ENCODE results near the gene SLC22A12.

Gene SLC22A12

DNA sequence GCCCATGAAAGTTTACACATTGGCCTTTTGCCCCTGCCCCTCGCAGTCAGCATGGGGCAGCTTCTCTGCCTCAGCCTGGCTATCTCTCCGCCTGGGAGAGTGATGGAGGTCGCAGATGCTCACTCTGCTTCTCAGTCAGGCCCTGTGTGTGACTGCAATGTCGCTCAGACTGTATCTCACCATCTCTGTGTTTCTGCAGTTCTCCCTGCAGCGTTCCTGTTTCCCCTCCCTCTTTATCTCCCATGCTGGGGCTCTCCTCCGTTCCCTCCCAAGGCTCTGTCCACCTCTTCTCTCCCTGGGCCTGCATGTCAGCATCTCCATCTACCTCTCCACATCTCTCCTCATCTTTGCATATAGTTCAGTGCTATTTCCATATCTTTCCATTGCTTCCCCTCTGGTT is 38.1 kb downstream of the SLC22A12 start:
- no peak for DNase-seq

DNA sequence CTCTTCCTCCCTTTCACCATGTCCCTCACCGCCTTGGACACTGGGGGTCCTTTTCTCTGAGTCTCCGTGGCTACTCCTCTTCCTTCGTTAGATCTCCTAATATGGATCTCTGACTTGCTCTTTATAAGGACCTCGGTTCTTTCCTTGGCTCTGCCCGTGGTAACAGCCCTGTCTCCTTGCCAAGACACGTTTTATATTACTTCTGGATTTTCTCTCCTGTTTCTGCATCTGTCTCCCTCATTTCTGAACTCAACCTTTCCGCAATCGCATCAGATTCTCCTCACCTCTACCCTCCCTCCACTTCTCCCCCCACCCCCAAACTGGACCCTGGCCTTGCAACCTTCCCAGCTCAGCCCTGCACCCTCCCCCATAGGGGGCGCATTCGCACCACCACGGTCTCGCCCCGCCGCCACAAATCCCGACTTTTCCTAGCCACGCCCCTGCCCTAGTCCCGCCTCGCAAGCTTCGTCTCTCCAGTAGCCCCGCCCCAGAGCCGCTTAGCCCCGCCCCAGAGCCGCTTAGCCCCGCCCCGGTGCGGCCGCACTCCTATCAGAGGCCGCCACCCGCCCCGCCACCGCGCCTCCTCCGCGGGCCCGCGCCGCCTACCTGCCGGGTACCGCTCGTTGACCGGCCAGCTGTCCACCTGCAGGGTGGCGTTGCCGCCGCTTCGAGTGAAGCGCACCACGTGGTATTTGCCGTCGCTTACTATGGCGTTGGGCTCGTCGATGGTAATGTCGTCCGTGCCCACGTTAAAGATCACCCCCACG is 39.0 kb downstream of the SLC22A12 start:
- peak; percentile 73 for DNase-seq

DNA sequence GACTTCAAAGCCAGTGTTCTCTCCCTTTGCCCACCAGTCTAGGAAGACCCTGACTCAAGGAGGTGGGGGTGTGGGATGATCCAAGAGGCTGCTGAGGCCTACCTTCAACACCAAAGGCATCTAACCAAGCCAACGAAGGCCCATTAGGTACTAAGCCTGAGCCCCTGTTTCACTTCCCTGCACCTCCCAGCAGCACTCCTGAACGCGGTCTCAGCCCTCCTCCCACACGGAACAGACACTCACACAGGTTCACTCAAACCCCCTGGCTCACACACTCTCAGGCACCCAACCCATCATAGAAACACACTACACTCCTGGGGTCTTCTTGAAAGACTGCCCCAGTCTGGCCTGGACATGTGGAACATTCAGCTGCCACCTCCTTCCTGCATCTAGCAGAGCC is 40.7 kb downstream of the SLC22A12 start:
- DNase-seq = no peak

DNA sequence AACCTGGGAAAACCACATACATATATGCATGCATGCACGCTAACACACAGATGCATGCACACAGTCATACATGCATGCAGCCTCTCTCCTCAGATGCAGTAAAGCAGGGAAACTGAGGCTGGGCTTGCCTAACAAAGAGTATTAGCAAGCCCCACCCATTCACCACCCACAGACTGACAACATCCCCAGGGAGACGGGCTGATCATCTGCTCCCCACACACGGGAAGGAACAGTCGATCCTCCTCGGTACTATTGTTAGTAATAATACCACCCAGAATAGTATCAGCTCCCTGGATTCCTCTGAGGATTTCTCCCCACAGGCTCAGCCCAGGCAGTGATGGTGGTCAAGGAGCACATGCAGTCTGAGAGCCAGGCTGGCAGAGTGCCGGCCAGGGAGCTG is 41.2 kb downstream of the SLC22A12 start:
- no peak for DNase-seq

DNA sequence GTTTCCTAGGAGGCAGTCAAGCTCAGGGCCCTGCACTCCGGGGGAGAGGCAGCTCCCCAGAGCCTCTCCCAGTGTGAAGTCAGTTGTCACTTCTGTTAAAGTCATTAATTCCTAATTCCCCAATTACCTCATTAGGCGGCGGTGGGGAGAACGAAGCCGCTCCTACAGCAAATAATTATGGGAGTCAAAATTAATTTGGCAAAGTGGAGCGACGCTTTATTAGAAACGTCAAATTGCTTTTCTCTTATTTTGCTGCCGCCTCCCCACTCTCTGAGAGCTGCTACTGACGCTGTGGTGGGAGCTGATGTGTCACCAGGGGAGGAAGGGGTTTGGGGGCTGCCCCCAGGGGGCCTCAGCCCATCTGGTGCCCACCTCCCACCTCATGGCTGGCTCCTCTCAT is 41.6 kb downstream of the SLC22A12 start:
- no peak for DNase-seq

DNA sequence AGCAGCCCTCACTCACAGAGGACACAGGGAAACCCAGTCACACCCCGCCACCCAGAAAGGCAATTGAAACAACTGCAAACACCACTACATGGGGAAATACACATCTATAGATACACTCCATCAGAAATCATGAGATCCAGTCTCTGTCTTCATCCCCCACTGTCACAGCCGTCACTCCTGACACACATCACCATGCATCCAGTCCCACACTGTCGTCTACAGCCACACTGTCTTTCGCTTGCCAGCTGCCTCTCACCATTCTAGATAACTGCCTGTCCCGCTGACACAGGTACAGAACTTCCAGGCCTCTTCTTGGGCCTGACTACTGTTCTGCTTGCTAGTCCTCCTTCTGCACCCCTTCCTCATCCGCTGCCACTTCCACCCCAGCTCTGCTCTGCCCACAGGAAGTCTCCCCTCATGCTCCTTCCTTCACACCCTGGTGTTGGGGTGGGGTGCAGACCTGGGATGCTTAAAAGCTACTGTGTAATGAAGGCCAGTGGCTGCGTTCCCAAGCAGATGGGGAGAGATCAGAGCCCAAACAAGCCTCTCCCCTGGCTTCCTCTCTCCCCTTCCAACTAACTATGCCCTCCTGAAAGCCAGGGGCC is 42.6 kb downstream of the SLC22A12 start:
- no peak for DNase-seq

DNA sequence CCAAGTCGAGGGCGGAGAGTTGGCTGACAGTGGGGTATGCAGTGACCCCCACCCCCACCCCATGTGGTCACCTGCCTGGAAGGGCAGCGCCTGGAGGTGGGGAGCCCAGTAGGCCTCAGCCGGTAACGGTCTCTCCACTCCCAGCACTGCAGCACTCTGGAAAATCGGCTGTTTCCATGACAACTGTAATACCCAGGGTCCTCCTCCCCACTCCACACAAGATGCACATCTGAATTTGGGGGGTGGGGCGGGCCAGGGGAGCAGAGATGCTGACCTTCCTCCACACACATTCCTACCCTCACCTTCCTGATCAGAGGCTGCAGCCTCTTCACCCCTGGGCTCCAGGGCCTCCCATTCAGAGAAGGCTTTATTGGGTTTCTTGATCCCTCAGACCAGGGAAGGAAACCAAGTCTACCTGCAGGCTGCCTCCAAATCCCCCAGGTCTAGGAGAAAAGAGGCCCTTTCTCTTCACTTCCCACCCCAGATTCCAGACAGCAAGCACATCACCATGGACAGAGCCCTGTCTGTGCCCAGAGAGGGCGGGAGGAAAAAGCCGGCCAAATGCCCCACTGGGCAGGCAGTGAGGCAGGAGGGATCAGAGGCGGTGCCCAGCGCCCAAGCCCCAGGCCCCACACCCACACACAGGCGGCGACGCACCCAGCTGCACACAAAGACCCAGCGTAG is 46.5 kb downstream of the SLC22A12 start:
- no peak for DNase-seq

DNA sequence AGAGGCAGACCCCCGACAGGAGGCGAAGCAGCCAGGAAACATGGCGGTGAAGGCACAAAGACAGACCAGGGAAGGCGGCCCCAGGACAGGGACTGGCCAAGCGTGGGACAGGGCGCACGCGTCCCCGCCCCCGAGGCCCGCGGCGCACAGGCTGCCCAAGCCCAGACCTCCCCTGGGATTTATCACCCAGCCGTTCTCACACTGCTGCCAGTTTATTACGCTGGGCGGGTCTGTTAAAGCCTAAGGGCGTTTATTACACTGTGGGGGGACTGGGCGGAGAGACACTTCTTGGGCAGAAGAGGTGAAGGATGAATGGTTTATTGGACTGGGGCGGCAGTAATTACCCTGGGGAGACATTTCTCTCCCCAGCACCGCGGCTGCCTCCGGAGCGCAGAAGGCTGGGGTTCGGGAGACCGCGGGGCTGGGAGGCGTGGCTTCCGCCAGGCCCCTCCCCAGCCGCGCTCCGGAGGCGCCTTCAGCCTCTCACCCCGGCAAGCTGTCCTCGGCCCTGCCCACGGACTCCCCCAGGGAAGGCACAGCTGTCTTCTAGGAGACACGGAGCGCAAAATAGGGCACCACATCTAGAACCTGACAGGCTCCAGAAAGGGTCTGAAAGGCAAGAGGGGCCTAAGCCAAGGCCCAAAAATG is 47.1 kb downstream of the SLC22A12 start:
- DNase-seq = peak; percentile 85

DNA sequence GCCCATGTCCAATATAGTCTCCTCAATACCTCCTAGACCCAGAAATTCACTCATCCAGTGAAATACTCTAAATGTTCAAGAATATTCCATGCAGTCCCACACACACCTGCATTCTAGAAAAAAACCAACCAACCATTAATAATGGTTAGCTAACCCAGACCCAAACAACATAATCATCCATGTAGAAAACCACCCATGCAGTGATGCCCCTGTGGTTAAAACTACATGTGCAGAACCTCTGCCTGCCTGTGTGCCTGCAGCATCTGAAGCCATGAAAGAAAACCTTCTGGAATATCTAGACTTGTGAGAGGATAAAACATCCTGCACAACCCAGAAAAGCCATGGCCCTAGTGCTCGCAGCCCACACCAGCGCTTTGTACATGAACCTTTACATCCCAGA is 47.8 kb downstream of the SLC22A12 start:
- no peak for DNase-seq

DNA sequence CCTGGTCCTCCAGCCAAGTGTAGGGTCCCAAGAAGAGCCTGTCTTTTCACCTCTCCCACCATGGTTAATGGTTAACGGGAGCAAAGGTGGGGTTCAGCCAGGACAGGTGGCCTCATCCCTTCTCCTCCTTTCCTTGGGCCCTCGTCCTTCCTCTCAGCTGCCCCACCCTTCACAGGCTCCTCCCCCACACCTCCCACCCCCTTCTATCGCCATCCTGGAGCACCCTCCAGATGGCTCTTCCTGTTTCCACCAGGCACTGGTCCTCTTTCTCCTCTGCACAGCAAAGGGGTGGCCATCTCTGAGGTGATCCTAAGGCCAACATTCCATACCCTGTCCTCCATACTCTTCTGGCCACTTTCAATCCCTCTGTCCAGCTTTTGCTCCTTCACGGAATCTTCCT is 48.9 kb downstream of the SLC22A12 start:
- DNase-seq = no peak

DNA sequence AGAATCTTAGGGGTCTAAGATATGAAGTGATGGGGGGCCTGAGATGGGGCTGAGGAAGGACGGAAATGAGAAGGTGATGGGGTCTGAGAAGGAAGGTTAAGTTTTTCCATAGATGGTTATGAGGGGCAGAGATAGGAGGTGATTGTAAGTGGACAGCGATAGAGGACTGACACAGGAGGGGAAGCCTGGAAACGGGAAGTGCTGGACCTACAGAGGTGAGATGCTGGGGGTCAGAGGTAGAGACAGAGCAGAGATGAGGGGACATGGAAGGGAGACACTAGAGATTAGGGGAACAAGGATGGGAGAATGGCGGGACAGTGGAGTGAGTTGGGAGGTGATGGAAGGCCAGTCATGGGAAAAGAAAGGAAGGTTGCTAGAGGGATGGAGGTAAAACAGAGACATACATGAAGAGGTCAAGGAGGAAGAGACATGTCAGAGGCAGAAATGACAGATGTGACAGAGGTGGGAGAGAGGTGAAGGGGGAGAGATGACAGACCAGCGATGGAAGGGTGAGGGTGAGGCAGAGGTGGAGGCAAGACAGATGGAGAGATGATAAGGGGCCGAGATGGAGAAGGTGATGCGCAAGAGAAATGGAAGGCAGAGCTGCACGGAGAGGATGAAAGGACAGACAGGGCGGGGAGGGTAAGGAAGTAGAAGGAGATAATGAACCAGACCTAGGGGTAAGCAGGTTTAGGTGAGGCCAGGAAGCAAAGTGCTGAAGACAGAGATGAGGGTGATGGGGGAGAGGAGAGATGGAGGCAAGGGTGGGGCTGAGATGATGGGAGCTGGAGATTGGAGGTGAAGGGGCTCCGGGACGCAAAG is 50.8 kb downstream of the SLC22A12 start:
- DNase-seq = no peak

DNA sequence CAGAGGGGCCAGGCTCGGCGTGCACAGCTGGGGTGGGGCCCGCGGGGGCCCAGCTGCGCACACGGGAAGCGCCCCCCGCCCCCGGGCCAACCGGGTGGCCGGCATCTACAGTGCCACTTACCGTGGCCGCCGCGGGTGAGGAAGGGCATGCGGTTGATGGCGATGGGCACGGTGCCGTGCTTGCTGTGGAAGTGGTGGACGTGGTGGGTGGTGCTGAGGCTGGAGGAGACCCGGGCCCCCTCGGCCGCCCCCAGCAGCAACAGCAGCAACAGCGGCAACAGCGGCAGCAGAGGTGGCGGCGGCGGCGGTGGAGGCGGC is 51.4 kb downstream of the SLC22A12 start:
- no peak for DNase-seq

DNA sequence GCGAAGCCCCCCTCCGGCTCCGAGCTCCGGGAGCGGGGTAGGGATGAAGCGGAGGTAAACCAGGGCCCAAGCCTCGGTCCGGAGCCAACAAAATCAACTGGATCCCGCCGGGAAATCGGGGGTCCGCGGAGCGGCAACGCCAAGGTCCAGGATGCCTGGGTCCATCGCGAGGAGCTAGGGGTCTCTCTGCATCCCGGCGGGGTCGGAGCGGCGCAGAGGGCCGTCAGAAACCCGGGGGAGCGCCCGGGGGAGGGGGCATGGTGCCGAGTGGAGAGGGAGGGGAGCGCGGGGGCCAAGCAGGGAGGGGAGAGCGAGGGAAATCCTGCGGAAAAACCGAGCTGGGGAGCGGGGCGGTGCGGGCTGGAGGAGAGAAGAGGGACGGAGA is 51.8 kb downstream of the SLC22A12 start:
- no peak for DNase-seq

DNA sequence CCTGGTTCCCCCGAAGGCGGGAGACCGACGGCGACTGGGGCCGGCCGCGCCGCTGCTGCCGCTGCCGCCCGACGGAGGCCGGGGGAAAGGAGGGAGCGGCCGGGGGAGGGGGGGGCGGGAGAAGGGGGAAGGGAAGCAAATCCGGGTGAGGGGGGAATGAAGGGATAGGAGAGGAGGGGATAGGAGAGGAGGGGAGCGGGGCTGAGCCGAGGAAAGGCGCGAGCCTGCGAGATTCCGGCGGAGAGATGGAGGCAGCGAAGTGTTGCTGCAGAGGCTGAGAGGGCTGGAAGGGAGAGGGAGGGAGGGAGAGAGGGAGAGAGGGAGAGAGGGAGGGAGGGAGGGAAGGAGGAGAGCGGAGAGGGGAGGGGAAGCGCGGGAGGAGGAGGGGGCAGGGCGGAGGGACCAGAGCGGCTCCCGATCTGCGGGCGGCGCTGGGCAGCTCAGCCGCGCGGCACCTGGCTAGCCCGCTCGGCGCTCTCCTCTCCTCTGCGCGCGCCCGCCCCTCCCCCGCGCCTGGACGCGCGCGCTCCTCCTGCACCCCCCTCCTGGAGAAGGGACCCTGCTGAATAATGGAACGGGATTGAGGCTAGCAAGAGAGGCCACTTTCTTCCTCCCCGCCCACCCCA is 52.3 kb downstream of the SLC22A12 start:
- peak; percentile 68 for DNase-seq

DNA sequence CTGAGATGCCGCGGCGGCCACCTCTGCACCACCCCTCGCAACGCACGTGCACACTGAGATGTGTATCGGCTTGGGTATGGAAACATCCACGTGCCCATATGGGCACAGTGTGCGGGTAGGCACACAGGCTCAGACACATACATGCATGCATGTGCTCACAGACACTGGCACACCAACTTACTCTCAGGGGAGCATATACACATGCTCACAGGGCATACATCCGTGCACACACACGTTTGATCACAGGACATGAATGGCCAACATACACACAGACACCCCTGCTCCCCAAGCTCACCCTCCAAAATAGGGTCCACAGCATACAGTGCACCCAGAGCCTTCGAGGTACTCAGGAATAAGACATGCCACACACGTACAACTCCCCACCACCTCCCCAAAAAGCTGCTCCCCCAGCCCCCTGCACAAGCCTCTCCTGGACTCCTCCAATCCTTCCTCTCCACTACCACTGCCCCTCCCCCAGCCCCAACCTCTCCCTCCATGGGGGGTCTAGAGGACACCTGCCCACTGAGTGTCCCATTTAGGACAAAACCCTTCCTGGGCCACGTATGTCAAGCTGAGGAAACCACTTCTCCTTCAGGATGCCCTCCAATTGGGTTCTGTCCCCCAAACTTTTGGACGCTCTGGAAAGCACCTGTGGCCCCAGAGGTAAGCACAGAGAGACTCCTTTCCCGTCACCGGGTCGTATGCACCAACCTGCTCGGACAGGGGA is 53.1 kb downstream of the SLC22A12 start:
- no peak for DNase-seq

DNA sequence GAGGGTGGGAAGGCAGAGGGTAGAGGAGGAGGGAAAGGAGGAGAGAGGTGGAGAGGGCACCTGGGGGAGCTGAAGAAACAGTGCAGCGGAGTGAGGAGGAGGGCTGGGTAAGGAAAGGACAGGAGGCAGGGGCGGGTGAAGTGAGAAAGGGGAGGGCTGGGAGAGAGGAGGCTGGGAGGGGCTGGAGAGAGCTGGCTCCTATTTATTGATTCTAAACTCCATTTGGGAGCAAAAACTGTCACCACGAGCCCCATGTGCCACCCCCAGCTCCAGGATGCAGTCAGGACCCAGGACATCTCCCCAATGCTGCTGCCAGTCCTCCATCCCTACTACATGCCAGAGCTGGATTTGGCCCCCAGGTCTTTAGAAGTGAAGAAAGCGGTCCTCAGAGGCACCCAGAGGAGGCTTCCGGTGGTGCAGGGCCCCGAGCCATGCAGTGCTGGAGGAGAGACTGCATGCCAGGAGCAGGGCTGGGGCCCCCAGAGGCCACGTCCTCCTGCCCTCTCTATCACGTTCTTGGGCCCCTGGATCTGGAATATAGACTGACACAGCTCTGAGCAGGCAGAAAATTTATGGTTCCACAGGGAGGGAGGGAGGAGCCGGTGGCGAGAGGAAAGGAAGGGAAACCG is 53.7 kb downstream of the SLC22A12 start:
- no peak for DNase-seq

DNA sequence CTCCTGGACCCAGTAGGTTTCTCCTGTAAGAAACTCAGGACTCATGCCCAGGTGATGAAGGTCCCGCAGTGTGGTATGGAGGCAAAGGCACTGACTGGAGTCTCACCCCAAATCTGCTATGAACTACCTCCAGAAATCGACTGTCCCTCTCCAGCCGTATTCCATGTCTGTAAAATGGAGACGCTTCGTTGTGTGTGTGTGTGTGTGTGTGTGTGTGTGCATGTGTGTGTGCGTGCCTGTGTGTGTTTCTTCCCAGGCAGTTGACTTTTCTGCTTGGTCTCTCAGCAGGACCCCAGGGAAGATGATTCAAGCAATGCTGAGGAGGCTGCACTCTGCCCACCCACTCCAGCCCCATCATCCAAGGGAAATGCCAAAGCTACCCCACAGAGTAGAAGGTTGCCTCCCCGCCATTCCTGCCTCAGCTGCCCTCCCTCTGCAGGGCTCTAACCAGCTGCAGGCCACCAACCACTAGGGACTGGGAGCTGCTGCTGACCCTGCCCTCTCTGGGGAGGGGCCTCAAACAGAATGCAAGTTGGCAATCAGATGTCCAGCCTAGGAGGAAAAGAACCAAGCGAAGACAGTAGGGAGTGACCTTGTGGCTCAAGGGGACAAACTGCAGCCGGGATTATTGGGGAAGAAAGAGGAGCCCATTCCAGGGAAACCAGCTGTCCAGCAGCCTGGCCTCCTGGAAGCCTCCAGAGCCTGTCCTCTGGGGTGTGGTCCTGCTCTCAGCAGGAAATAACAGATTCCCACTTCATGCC is 56.2 kb downstream of the SLC22A12 start:
- no peak for DNase-seq

DNA sequence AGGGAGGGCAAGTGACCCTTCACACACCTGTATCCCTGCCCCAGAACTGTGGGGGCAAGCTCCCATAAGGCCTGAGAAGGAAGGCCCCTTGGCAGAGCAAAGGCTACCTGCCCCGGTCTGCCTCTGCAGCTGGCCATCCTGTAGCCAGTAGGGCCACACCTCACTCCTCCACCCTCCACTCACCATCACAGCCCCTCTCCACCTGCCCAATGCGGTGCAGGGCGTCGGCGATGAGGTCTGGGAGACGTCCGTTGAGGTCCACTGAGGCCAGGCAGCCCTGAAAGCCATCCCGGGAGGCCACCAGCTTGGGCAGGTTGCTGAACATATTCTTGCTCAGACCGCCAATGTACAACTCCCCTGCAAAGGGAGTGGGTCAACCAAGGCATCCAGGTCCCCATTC is 57.5 kb downstream of the SLC22A12 start:
- DNase-seq = no peak

DNA sequence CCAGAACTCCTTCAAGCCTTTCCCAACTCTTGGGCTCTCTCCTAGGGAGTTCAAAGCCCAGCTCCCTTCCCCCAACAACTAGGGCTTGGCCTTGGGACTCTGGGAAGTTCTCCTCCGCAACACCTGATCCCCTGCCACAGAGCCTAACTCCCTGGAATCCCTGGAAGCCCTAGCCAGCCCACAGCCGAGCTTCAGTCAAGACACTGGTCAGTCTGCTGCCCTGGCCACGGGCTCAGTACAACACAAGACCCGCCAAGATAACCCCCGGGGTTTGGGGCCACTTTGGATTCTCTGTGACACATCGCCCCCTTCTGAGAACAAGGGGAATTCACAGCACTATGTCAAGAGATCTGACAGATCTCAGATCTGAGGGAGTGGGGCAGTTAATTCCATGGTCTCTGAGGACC is 58.3 kb downstream of the SLC22A12 start:
- DNase-seq = peak; percentile 75

DNA sequence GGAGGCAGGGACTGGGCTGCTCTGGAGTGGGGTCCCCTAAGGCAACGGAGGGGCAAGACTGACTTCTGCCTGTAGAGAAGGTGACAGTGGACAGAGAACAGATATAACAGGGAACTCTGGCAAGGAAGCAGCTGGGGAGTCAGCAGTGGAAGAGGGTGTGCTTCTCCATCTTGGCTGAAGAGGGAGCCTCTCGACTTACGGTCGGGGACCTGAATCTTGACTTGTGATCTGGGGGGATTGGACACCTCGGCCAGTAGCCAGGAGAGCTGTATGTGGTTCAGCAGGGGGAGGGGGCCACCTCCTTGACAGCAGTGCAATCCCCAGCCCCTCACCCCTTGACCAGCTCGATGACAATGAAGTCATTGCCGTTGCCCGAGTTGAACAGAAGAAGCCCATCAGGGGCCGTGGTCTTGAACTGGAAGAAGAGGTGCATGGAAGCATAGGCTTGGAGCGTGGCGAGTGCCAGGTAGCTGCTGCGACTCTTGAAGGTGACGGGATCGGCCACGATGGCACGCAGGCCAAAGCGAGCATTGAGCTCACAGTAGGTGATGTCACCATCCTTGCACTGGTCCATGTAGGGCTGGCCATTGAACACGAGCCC is 60.0 kb downstream of the SLC22A12 start:
- DNase-seq = no peak

Measured in islet precursor cell (in vitro differentiated cells).